Bronchial epithelial cell (primary cell): Measurements from ENCODE around the gene VDR. TPM values are rescaled to one million over a fixed set of nuclear protein-coding genes. Genes with fewer than 3 reads are reported as not detected.
"Not testable (repeated sequence)": the region's sequence is repeated elsewhere in the genome, so short reads cannot be mapped to it uniquely, and the experiment has no call there.

ENCODE experiments used
- DNase-seq: peaks from one replicate; pipeline ENCODE4 v3.0.0-alpha.2; 2010; ENCODE audit warnings: low read depth
- FAIRE-seq: peaks from 2 replicates; lab custom pipeline; 2011; peaks lifted over from hg19 to GRCh38; lab: Jason Lieb, UNC
- H3K27me3 ChIP-seq: 2 replicates; pipeline ENCODE4 v1.5.1; 2011; ENCODE audit warnings: low read length; ENCODE audit not compliant: control insufficient read depth, insufficient read depth
- H3K36me3 ChIP-seq: 2 replicates; pipeline ENCODE4 v1.5.1; 2011; ENCODE audit warnings: low read length; ENCODE audit not compliant: control insufficient read depth, insufficient read depth
- H3K4me3 ChIP-seq: 2 replicates; pipeline ENCODE4 v1.5.1; 2011; ENCODE audit warnings: mild to moderate bottlenecking, low read depth, low read length, control low read depth
- total RNA-seq: library from RNA; depleted of rRNA; stranded (reverse); fragments of >200 nt; gene quantifications from 2 replicates; pipeline ENCODE4 v1.2.1, GENCODE V29; 2014
- TF ChIP-seq, protein P1 (sequence below): IDR thresholded peaks from 2 replicates; pipeline ENCODE4 v1.5.1; 2011; ENCODE audit warnings: mild to moderate bottlenecking, moderate library complexity, low read length, control low read depth, inconsistent platforms; ENCODE audit not compliant: insufficient read depth, severe bottlenecking

The VDR gene
- total RNA-seq, 1 donor from 2014 or later = 3.4 TPM

DNA sequence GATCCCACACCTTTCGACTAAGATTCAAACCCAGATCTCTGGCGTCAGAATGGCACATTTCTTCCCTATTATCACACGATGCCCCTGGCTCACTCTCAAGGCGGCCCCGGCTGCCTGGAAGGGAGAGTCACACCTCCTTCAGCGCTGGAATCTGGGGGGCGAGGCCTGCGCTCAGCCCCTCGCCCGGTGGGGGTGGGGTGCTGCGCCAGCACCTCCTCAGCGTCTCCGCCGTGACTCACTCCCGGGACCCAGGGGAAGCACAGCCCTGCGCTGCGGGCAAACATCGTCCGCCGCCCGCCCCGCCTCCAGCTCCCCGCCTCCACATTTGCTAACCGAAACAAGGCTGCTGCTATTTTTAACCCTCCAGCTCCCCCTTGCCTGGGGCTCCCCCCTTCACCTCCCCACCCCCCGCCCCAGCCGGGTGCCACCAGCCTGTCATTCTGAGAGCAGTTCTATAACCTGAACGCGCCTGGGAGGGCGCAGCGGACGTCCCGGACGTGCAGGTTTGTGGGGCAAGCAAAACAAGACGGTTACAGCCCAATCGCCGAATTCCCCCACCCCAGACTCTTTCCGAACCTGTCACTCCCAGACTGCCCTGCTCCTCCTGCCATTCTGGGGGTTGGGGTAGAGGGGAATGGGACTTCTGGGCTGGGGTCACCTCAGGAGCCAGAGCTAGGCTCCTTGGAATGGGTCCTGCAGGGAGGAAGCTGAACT is 91.8 kb downstream of the VDR start:
- Histone ChIP-seq H3K4me3 (peak overlapping the region; percentile 20), H3K27me3 (no peaks in the 10 kb centered on the region), H3K36me3 (peaks cover 2% of the 10 kb centered on the region)
- TF ChIP-seq, protein P1, sequence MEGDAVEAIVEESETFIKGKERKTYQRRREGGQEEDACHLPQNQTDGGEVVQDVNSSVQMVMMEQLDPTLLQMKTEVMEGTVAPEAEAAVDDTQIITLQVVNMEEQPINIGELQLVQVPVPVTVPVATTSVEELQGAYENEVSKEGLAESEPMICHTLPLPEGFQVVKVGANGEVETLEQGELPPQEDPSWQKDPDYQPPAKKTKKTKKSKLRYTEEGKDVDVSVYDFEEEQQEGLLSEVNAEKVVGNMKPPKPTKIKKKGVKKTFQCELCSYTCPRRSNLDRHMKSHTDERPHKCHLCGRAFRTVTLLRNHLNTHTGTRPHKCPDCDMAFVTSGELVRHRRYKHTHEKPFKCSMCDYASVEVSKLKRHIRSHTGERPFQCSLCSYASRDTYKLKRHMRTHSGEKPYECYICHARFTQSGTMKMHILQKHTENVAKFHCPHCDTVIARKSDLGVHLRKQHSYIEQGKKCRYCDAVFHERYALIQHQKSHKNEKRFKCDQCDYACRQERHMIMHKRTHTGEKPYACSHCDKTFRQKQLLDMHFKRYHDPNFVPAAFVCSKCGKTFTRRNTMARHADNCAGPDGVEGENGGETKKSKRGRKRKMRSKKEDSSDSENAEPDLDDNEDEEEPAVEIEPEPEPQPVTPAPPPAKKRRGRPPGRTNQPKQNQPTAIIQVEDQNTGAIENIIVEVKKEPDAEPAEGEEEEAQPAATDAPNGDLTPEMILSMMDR = no peak
- FAIRE-seq = no peak
- peak; percentile 72 for DNase-seq

DNA sequence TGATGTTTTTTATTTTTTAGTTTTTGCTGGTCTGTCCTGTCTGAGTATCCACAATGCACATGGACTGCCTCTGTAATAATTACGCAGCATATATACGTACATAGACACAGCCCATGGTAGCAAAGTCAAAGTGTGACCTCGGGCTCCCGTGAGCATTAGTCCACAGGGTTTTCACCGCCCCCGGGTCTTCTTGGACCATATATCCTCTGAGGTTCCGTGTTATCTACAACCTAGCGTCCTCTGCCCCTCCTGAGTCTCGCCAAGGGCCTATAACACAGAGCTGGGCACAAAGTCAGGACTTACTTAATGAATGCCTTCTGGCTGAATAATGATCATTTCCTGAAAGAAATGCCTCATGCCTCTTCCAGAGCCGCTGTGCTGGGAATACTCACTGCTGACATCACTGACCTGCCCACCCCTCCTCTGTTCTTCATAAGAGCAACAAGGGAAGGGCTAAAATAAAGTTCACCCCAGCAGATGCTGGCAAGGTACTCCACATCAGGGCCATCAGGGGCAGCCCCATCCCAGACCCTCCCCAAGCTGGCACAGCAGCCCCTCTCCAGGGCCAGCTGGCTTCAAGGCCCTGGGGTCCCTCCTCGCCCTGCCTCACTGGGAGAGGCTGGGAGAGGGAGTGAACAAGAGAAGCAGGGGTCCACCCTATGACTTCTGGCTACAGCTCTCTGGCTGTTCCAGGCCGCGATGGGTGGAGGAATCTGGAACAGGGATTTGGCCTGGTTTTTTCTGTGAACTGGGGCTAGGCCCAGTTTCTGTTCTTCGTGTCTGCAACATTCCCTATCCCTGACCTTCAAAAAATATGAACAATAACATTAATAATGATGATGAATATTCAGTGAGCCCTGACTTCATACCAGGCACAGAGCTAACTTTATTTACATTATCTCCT is 93.0 kb downstream of the VDR start:
- FAIRE-seq (no peak), DNase-seq (peak; percentile 75)
- Histone ChIP-seq H3K4me3 (no peak overlapping the region), H3K36me3 (peaks cover 2% of the 10 kb centered on the region), H3K27me3 (no peaks in the 10 kb centered on the region)
- TF ChIP-seq, protein P1 = no peak

DNA sequence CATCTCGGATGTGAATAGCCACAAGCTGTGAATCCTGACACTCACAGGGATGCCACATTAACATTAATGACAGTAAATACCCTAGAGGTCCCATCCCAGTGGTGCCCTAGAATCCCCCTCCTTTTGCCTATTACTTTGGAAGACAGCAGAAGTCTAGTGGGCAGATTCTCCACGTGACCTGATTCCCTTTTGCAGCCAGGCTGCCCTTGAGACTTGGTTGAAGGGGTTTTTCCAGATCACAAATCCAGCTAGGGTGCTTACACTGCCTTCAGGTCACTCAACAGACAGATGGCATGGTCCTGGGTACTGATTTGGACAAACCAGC is 93.8 kb downstream of the VDR start:
- no peak overlapping the region for H3K4me3 ChIP-seq
- no peak for FAIRE-seq
- TF ChIP-seq, protein P1 = no peak

DNA sequence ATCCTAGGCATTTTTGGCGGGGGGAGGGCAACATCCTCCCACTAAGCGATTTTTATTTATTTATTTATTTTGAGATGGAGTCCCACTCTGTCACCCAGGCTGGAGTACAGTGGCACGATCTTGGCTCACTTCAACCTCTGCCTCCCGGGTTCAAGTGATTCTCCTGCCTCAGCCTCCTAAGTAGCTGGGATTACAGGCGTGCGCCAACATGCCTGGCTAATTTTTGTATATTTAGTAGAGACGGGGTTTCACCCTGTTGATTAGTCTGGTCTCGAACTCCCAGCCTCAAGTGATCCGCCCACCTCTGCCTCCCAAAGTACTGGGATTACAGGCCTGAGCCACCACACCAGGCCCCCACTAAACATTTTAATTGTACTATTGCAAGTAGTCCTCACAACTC is 95.3 kb downstream of the VDR start:
- DNase-seq, H3K27me3 ChIP-seq, FAIRE-seq, H3K4me3 ChIP-seq, H3K36me3 ChIP-seq: not testable (repeated sequence)

More for the DNA sequence above, 93.8 kb downstream of the VDR start:
- no peak for DNase-seq
- Histone ChIP-seq H3K36me3 (peaks cover 2% of the 10 kb centered on the region), H3K27me3 (no peaks in the 10 kb centered on the region)

DNA sequence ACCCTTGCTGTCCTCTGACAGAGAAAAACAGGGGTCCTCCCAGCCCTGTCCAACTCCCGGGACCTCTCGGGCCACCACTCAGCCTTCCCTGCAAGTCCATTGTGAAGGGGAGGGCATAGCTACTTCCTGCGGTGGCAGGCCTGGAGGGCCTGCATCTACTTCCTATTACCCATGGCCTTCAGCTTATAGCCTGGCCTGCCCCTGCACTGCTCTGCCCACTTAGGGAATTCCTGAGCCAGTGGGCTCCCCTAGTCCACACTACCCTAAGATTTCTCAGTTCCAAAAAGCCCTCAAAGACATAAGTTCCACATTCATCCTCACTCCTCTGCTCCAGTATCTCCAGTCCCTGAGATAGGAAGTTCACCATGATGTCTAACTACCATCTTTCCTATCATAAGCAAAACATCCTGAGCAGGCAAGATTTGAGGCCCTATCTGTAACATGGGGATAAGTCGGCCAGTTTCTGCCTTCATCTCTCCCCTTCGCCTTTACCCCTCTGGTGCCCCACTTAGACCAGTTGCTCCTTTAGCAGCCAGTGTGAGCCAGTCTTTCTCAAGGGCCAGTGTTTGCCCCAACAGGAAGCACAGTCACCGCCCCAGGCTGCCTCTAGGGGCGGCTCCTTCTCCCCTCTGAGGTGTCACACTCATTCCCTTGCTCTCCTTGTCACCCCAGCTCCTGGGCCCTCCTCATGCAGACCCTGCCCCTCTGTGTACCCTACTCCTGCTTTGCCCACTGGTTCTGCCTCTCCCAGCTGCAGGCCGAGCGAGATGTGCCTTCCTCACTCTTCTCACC is 96.0 kb downstream of the VDR start:
- DNase-seq (peak; percentile 61), FAIRE-seq (no peak)
- no peak overlapping the region for H3K4me3 ChIP-seq

More for the DNA sequence above, 96.0 kb downstream of the VDR start:
- no peaks in the 10 kb centered on the region for H3K27me3 ChIP-seq
- H3K36me3 ChIP-seq = no peaks in the 10 kb centered on the region
- TF ChIP-seq, protein P1 = peak; percentile 47
